Left lung (tissue), 10 donors: ENCODE results near the gene NXPE4. TPM values are rescaled to one million over a fixed set of nuclear protein-coding genes. Genes with fewer than 3 reads are reported as not detected.

Experiments
- ATAC-seq: fragments of 200-7000 bp; cut with Tn5 transposase; one replicate; pipeline ENCODE4 v1.9.1; 2020; ENCODE audit warnings: moderate library complexity
- DNase-seq, 4 donors: peaks; one replicate each; pipeline ENCODE4 v3.0.0-alpha.2; 2013 to 2020
- H3K27ac ChIP-seq, 2 donors: fragments of 200-600 bp; sonication (generic) in 1 of 2; one replicate each; pipeline versions ENCODE4 v1.5.0 to v1.8.0; 2020 to 2021
- H3K27me3 ChIP-seq, 2 donors: fragments of 200-600 bp; sonication (generic) in 1 of 2; one replicate each; pipeline versions ENCODE4 v1.5.0 to v1.8.0; 2020 to 2021
- H3K36me3 ChIP-seq, 2 donors: fragments of 200-600 bp; sonication (generic) in 1 of 2; one replicate each; pipeline versions ENCODE4 v1.5.0 to v1.8.0; 2020 to 2021
- H3K4me1 ChIP-seq, 2 donors: fragments of 200-600 bp; one replicate each; pipeline ENCODE4 v1.8.0; 2021
- H3K4me3 ChIP-seq, 2 donors: fragments of 200-600 bp; sonication (generic) in 1 of 2; one replicate each; pipeline versions ENCODE4 v1.5.0 to v1.8.0; 2020 to 2021; ENCODE audit warnings: mild to moderate bottlenecking in 1 of 2
- H3K9me3 ChIP-seq, 2 donors: fragments of 200-600 bp; sonication (generic) in 1 of 2; one replicate each; pipeline versions ENCODE4 v1.5.0 to v1.8.0; 2020 to 2021
- CTCF ChIP-seq, 2 donors: fragments of 200-600 bp; sonication (generic) in 1 of 2; IDR thresholded peaks; one replicate each; pipeline versions ENCODE4 v1.5.0 to v1.8.0; 2021; ENCODE audit warnings: antibody characterized with exemption in 2 of 2
- intact Hi-C, 2 donors: fragments of 100-400 bp; cut with DNase I; formaldehyde crosslinking; loops; one replicate each; pipeline versions ENCODE4 v1.11.2 to v1.14.2; 2022
- polyA plus RNA-seq, 6 donors: library from polyadenylated mRNA; unstranded; fragments of 120-200 nt; gene quantifications; one replicate each; pipeline ENCODE4 v1.2.1, GENCODE V29; 2013; ENCODE audit not compliant: insufficient read length in 6 of 6
- total RNA-seq, 2 donors: library from RNA; stranded (reverse); fragmentation: NEBNext Ultra II Directional; extraction: Animal tissue kit (Norgen Biotek cat#: 25700); gene quantifications; one replicate each; pipeline ENCODE4 v1.2.1, GENCODE V29; 2021
- donor health status: DM: no; HTN: yes; CAD: no.
- donor health status: DM: no; HTN: no; CAD: no.

Gene NXPE4
- total and polyA plus RNA-seq, 8 donors = 0.10 TPM; not detected in 7

GRCh38 chr11:114553642-114554041, 41.9 kb downstream of the NXPE4 start:
- Histone ChIP-seq H3K27ac (no peak overlapping the region), H3K9me3 (no peaks in the 10 kb centered on the region), H3K36me3 (no peaks in the 10 kb centered on the region), H3K4me1 (no peaks in the 10 kb centered on the region), H3K4me3 (no peak overlapping the region), H3K27me3 (no peaks in the 10 kb centered on the region)
- DNase-seq (no peak), ATAC-seq (no peak)
- intact Hi-C loops = no loop called here
- TF ChIP-seq CTCF (IDR thresholded peaks at IDR 0.05) = no peak

- Histone ChIP-seq H3K27ac (no peak overlapping the region), H3K27me3 (no peaks in the 10 kb centered on the region), H3K36me3 (no peaks in the 10 kb centered on the region), H3K9me3 (no peaks in the 10 kb centered on the region), H3K4me3 (no peak overlapping the region), H3K4me1 (no peaks in the 10 kb centered on the region)
- ATAC-seq = no peak
- no peak for DNase-seq
- intact Hi-C loops = no loop called here
- TF ChIP-seq CTCF (IDR thresholded peaks at IDR 0.05) = no peak
Measured at GRCh38 chr11:114551060-114551459, 44.5 kb downstream of the NXPE4 start.

GRCh38 chr11:114525682-114526081, 69.9 kb downstream of the NXPE4 start:
- intact Hi-C loops = no loop called here
- TF ChIP-seq CTCF (IDR thresholded peaks at IDR 0.05) = no peak
- H3K4me1 ChIP-seq = no peaks in the 10 kb centered on the region
- ATAC-seq (no peak), DNase-seq (no peak)
- no peaks in the 10 kb centered on the region for H3K36me3 ChIP-seq
- H3K4me3 ChIP-seq = no peak overlapping the region
- H3K9me3 ChIP-seq = peaks cover 0 to 29% of the 10 kb centered on the region in 2 donors
- no peak overlapping the region for H3K27ac ChIP-seq
- H3K27me3 ChIP-seq = no peaks in the 10 kb centered on the region

GRCh38 chr11:114524122-114524521, 71.5 kb downstream of the NXPE4 start:
- H3K36me3 ChIP-seq = no peaks in the 10 kb centered on the region
- DNase-seq = no peak
- no peaks in the 10 kb centered on the region for H3K4me1 ChIP-seq
- H3K4me3 ChIP-seq = no peak overlapping the region
- no peak overlapping the region for H3K27ac ChIP-seq
- ATAC-seq = no peak
- no peak for TF ChIP-seq CTCF (IDR thresholded peaks at IDR 0.05)
- H3K9me3 ChIP-seq = peaks cover 0 to 29% of the 10 kb centered on the region in 2 donors
- no peaks in the 10 kb centered on the region for H3K27me3 ChIP-seq
- intact Hi-C loops = no loop called here

- intact Hi-C loops = no loop called here
- ATAC-seq (no peak), DNase-seq (no peak)
- no peak for TF ChIP-seq CTCF (IDR thresholded peaks at IDR 0.05)
- no peaks in the 10 kb centered on the region for H3K4me1 ChIP-seq
- no peaks in the 10 kb centered on the region for H3K27me3 ChIP-seq
- peaks cover 0 to 27% of the 10 kb centered on the region in 2 donors for H3K9me3 ChIP-seq
- no peaks in the 10 kb centered on the region for H3K36me3 ChIP-seq
- no peak overlapping the region for H3K4me3 ChIP-seq
- H3K27ac ChIP-seq = no peak overlapping the region
Measured at GRCh38 chr11:114522818-114523217, 72.8 kb downstream of the NXPE4 start.

Other genes starting within 250 kb of the NXPE4 start
- 1 to 10 TPM; 6.5 to 8.8 TPM for gene C11orf71, start 195.3 kb downstream of the NXPE4 start, total RNA-seq
- gene C11orf71, start 195.3 kb downstream of the NXPE4 start, polyA plus RNA-seq = 10 to 100 TPM in 3 of 6 donors, 1 to 10 TPM in 3; 8.8 to 11.3 (median 10.0) TPM
- gene RBM7, start 195.1 kb downstream of the NXPE4 start, total RNA-seq = 10 to 100 TPM; 28.7 to 32.0 TPM
- 10 to 100 TPM; 45.9 to 59.7 (median 54.7) TPM for gene RBM7, start 195.1 kb downstream of the NXPE4 start, polyA plus RNA-seq
- 10 to 100 TPM; 77.0 to 97.1 TPM for gene REXO2, start 156.3 kb downstream of the NXPE4 start, total RNA-seq
- gene REXO2, start 156.3 kb downstream of the NXPE4 start, polyA plus RNA-seq = 100 to 1,000 TPM in 1 of 6 donors, 10 to 100 TPM in 5; 72.1 to 101 (median 86.0) TPM
- gene NXPE1, start 35.9 kb downstream of the NXPE4 start, total RNA-seq = not detected
- under 1 TPM in 2 of 6 donors, not detected in 4; 0.08 to 0.15 TPM for gene NXPE1, start 35.9 kb downstream of the NXPE4 start, polyA plus RNA-seq
- gene NXPE2, start 82.7 kb upstream of the NXPE4 start, total RNA-seq = under 1 TPM in 1 of 2 donors, not detected in 1; 0.17 TPM
- gene NXPE2, start 82.7 kb upstream of the NXPE4 start, polyA plus RNA-seq = under 1 TPM; 0.23 to 0.36 (median 0.24) TPM